GM19239 (cell line): ENCODE results near the gene GPHA2.

Experiments
- DNase-seq: peaks from one replicate; pipeline ENCODE4 v3.0.0; 2011; ENCODE audit warnings: low spot score; ENCODE audit not compliant: insufficient read length
- FAIRE-seq: peaks from 2 replicates; lab custom pipeline; 2011; peaks lifted over from hg19 to GRCh38; lab: Jason Lieb, UNC

The GPHA2 gene

DNA sequence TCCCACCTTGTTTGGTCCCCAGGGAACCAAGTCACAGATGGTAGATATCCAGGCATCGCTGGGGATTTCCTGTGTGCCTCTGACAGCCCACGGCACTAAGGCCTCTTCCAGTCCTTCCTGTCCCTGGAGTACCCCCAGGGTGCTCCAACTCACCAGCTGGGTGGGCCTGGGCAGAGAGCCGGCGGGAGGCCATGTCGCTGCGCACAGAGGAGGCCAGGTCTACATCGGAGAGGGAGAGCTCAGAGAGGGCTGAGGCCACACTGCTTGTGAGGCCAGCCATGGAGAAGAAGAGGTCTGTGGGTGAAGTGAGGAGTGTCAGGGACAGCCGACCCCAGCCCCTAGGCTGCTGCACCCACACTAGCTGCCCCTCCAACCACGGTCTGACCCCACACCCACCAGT lies 24.0 kb downstream of the GPHA2 start:
- no peak for FAIRE-seq
- DNase-seq, result no peak

DNA sequence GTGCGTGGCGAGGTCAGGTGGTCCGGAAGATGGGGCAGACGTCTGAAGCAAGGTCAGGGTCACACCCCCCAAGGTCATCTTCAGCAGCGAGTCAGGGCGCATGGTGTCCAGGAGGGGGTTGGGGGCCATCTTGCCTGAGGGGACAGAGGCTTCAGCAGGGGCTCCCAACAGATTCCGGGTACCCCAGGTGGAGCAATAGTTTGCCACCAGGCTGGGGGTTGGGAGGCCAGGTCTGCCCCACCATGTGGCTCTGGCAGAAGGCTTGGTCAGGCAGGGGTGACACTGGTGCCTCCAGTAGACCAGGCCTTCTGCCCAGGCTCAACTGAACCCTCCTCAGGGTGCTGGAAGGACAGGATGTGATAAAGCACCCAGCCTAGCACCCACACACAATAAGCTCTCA lies 24.6 kb downstream of the GPHA2 start:
- FAIRE-seq (no peak), DNase-seq (no peak)

DNA sequence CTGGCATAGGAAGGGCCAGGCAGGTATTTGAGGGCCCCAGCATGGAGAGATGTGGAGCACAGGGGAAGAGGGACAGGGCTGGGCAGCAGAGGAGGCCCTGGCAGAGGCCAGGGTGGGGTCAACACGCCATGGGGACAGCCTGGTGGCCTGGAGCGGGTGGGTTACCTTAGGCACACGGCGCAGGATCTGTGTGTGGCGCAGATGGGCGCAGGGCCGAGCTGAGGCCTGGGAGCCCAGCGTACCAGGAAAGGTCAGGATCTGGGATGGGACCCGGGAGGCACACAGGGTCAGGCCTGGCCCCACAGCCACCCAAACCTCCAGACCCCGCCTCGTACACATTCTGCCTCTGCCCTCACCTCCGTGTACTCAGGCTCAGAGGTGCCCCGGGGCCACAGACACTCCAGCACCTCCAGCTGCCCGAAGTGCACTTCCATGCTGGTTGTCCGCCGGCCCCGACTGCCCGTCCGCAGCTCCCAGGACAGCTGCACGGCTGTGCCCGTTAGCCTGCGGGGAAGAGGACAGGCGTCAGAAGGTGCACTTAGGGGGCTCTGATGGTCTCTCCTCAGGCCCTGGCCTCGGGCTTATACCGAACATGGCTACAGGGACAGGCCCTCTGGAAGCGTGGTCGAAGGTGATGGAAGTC lies 25.1 kb downstream of the GPHA2 start:
- FAIRE-seq (no peak), DNase-seq (no peak)

GRCh38 chr11:64909653-64910343 lies 25.9 kb downstream of the GPHA2 start:
- FAIRE-seq, result no peak

DNA sequence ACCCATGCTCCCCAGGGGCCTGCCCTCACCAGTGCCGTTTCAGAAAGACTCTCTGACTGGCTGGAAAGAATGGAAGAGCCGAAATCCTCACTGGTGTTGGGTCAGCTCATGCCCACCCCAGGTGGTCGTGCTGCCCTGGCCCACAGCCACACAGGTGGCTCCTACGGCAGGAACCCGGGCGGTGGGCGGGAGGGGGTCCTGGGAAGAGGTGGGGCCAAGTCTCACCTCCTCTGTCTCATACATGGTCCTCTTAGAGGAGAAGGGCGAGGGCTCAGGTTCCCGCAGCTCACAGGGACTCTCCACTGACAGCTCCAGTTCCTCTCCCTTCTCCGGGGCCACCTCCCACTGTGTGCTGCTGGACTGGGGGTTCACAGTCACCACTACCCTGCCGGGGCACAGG lies 26.9 kb downstream of the GPHA2 start:
- DNase-seq, result no peak
- no peak for FAIRE-seq

More at GRCh38 chr11:64909653-64910343, 25.9 kb downstream of the GPHA2 start:
- DNase-seq, result no peak

DNA sequence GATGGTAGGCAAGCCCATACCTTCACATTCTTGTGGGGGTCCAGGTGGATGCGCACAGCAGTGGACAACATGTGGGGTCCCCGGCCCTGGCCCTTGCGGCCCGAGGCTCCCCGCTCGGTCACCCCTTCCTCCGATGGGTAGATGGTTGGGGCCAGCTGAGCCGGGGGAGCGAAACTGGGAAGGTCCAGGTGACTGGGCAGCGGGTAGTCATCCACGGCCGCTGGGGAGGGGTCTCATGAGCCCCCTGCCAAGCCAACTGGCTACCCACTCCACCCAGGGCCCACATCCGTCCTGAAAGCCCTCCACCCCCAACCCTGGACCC lies 29.4 kb downstream of the GPHA2 start:
- FAIRE-seq (no peak), DNase-seq (no peak)

DNA sequence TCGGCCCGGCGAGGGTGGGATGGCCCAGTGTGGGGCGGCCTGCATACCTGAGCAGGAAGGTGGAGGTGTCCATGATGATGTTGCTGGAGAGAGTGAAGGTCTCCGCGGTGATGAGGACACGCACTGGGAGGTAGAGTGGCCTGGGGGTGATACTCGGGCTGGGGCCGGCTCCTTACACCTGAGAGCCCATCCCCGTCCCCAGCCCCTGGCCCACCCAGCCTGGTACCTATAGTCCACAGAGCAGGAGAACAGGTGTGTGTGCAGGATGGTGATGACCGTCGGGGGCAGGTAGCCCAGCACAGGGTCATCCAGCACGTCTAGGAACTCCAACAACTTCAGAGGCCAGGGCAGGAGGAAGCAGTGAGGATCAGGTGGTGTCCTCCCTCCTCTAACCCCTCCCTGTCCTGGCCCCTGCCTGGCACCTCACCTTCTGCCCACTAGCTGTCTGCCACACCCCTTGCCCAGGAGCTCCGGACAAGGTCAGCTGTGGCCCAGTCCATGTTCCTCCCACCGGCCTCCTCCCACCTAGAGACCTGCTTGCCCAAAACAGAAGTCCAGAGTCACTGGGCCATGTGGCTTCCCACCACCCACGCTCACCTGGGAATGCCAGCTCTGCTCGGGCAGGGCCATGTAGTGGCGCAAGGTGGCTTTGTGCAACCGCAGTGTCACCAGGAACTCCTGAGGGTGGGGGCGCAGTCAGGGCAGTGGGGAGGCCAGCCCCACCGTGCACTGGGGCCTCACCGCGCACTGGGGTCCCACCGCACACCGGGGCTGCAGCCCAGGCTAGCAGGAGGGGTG lies 30.0 kb downstream of the GPHA2 start:
- DNase-seq (no peak), FAIRE-seq (no peak)

- no peak for DNase-seq
Observed at GRCh38 chr11:64903291-64903833, 32.3 kb downstream of the GPHA2 start.

GRCh38 chr11:64902102-64902900 lies 33.4 kb downstream of the GPHA2 start:
- FAIRE-seq, result no peak
- no peak for DNase-seq

More at GRCh38 chr11:64903291-64903833, 32.3 kb downstream of the GPHA2 start:
- no peak for FAIRE-seq

GRCh38 chr11:64900774-64901173 lies 34.9 kb downstream of the GPHA2 start:
- DNase-seq (no peak), FAIRE-seq (no peak)

DNA sequence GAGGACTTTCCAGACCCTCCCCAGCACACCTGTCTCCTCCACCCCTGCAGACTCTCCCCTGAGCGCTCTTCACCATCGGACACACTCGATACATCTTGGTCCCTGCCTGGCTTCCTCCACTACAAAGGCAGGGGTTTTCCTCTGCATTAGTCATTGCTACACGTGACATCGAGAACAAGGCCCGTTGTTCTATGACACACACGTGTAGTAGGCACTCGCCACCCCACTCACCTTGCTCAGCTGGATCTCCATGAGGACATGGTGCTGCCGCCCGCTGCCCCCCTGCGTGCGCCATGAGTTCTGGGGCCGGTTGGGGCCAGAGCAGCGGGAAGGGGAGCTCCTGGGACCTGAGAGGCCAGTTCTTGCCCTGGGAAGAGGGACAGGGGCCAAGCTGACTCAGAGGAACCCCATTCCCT lies 35.4 kb downstream of the GPHA2 start:
- FAIRE-seq (no peak), DNase-seq (no peak)

DNA sequence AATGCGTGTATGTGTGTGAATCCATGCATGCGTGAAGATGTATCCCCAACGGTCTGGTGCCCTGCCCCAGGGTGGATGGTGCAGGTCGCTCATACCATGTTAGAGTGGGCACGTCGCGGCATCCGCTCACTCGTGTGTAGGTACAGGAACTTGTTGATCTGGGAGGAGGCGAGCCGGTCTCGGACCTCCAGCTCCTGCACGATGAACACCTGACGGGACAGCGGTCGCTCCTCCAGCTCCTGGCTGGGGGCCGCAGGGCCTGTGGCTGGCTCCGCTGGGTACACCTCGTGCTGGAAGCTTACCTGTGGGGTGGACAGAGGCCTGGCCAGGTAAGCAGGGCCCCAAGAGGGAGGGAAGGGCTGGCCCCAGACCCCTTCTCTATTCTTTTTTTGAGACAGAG lies 37.2 kb downstream of the GPHA2 start:
- DNase-seq (no peak), FAIRE-seq (no peak)

GRCh38 chr11:64898076-64898445 lies 37.6 kb downstream of the GPHA2 start:
- FAIRE-seq (no peak), DNase-seq (no peak)

DNA sequence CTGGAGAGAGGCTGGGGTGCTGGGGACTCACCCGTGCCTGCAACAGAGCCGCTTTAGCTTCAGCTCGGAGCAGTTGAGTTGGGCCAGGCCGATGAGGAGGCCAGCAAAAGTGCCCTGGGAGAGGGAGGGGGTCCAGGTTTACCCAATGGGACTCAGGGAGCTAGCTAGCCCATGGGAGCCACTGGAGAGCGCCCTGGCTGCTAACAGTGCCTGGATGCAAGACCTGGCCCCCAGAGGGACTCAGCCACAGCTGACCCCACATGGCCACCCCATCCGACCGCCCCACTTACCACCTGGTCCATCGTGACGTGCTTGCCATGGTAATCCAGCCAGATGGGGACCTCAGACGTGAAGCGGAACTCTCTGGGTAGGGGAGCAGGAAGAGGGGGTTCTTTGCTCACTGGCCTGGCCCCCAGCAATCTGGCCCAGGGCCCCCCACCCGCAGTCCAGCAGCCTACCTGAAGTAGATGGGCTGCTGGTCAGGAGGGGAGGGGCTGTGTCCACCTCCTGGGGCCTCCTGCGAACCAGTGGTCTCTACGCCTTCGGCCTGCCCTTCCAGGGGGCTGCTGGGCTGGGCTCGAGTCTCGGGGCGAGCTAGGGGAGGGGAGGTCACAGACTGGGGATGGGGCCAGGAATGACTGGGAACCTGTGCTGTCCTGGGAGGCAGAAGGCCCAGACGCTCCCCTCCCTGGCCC lies 38.2 kb downstream of the GPHA2 start:
- DNase-seq, result no peak
- no peak for FAIRE-seq

DNA sequence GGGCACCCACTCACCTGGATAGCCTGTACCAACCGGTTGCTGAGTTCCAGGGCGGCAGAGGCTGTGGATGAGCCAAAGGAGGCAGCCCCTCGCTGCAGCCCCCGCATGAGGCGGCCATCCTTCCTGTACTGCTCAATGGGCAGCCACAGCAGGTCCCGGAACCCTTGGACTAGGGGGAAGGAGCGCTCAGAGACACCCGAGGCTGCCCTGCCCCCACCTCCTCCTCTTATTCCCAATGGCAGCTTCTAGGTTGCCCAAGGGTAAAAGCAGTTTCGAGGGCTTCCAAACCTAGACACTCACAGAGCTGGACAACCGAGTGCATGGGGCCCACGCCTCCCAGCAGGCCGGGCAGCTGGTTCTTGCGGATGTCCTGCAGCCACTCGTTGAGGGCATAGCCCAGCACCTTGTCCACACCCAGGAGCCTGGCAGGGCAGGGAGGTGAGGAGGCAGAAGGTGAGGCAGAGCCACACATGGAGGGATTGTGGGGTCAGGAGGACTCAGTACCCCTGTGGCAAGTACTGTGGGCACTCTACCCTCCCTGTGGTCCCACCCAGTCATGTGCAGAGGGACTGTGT lies 39.2 kb downstream of the GPHA2 start:
- FAIRE-seq, result no peak
- DNase-seq, result no peak

DNA sequence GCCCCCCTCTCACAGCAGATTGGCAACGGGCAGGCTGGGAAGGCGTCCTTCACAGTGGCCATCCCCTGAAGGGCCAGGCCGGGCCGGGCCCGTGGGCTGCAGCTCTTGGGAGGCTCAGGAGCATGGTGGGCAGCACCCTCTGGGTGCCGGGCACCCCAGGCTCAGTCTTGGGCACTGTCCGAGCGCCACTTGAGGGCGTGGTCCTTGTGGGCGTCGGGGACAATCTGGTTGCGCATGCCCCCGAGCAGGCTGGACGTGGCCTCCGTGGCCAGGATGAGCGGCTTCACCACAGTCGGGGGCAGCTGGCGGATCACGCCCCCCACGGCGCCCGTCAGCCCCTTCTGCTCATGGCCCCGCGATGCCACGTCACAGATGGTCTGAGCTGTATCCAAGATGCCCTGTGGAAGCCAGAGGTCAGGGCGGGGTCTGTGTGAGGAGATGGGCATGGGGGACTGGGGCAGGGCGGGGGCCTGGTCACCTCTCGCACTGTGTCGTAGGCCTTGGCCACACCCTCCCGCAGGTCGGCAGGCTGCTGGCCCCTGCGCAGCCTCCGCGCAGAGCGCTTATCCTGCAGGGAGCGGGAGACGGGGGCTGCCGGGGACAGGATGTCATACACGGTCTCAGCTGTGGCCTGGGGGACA lies 40.8 kb downstream of the GPHA2 start:
- no peak for FAIRE-seq

DNA sequence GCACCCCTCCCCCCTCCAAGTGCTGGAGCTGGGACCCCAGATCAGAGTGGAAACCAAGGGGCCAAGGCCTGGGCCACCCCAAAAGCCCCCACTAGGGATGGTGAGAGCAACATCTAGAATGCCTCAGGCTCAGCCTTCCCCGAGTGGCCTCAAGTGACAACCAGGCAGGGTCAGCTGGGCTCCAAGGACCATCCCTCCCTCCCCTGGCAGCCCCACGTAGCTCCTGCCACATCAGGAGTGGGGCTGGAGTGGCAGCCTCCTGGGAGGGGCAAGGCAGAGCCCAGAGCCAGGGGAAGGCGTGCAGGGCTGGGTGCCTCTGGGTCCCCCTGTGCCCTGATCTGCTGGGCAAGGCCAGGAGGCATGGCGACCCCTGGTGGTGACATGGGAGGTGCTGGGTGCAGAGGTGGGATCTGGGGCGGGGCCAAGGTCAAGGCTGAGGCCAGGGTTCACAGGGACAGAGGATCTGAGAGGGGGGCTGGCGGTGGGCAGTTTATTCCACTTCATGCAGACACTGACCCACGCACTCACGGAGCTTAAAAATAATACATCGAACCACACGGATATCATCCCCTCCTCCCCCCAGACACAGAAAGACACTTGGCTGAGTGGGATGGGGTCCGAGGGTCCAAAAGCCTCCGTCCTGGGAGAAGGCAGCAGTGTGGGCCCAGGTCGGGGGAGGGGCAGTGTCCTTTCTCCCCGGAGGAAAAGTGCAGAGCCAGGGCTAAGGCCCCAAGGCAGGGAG lies 41.5 kb downstream of the GPHA2 start:
- FAIRE-seq (peak; percentile 93), DNase-seq (peak; percentile 97)

More for the DNA sequence above, 40.8 kb downstream of the GPHA2 start:
- no peak for DNase-seq
